Liver (tissue), 9 donors: Measurements from ENCODE around the gene GPR146. TPM values are rescaled to one million over a fixed set of nuclear protein-coding genes. Genes with fewer than 3 reads are reported as not detected.

Source experiments
- DNase-seq: peaks from one replicate; pipeline ENCODE4 v3.0.0-alpha.2; 2017; ENCODE audit warnings: low spot score
- H3K27ac ChIP-seq, 2 donors: one replicate each; pipeline ENCODE4 v1.7.0; 2013; ENCODE audit warnings: inconsistent platforms in 2 of 2, low read length in 2 of 2, control low read depth in 1 of 2, low read depth in 1 of 2, mild to moderate bottlenecking in 1 of 2
- H3K27me3 ChIP-seq, 4 donors: one replicate each; pipeline versions ENCODE4 v1.6.1 to v1.7.0; 2013; ENCODE audit warnings: low read length in 3 of 4, inconsistent platforms in 1 of 4, mild to moderate bottlenecking in 1 of 4, moderate library complexity in 1 of 4; ENCODE audit not compliant: control insufficient read depth in 4 of 4, insufficient read depth in 4 of 4
- H3K36me3 ChIP-seq, 4 donors: one replicate each; pipeline versions ENCODE4 v1.6.1 to v1.7.0; 2013; ENCODE audit warnings: low read length in 3 of 4, mild to moderate bottlenecking in 3 of 4, low read depth in 1 of 4, moderate library complexity in 1 of 4; ENCODE audit not compliant: control insufficient read depth in 4 of 4, insufficient read depth in 3 of 4
- H3K4me1 ChIP-seq, 4 donors: one replicate each; pipeline versions ENCODE4 v1.6.1 to v1.7.0; 2013; ENCODE audit warnings: low read length in 3 of 4, mild to moderate bottlenecking in 3 of 4, moderate library complexity in 1 of 4; ENCODE audit not compliant: control insufficient read depth in 4 of 4, insufficient read depth in 4 of 4
- H3K4me3 ChIP-seq, 3 donors: one replicate each; pipeline versions ENCODE4 v1.6.1 to v1.7.0; 2013; ENCODE audit warnings: low read length in 3 of 3, control low read depth in 1 of 3, low read depth in 1 of 3, mild to moderate bottlenecking in 1 of 3
- H3K9ac ChIP-seq, 2 donors: one replicate each; pipeline ENCODE4 v1.7.0; 2013; ENCODE audit warnings: low read length in 2 of 2, mild to moderate bottlenecking in 2 of 2, moderate library complexity in 2 of 2, control low read depth in 1 of 2, low read depth in 1 of 2
- H3K9me3 ChIP-seq, 4 donors: one replicate each; pipeline versions ENCODE4 v1.6.1 to v1.7.0; 2013; ENCODE audit warnings: low read length in 3 of 4; ENCODE audit not compliant: control insufficient read depth in 4 of 4
- EGR1 ChIP-seq, 2 donors: IDR thresholded peaks; 2 replicates each; pipeline ENCODE4 v1.6.1; 2016 to 2018; ENCODE audit warnings: antibody characterized with exemption in 2 of 2, low read depth in 2 of 2
- FOXA1 ChIP-seq: IDR thresholded peaks from 2 replicates; pipeline ENCODE4 v1.6.1; 2016; ENCODE audit warnings: antibody characterized with exemption
- FOXA2 ChIP-seq: IDR thresholded peaks from 2 replicates; pipeline ENCODE4 v1.6.1; 2016; ENCODE audit warnings: antibody characterized with exemption
- GABPA ChIP-seq, 2 donors: IDR thresholded peaks in 1 of 2; conservative IDR thresholded peaks in 1 of 2; 2 replicates each; pipeline ENCODE4 v1.6.1; 2016; ENCODE audit warnings: antibody characterized with exemption in 2 of 2, mild to moderate bottlenecking in 1 of 2, moderate library complexity in 1 of 2
- HNF4A ChIP-seq, 2 donors: conservative IDR thresholded peaks; 2 replicates each; pipeline ENCODE4 v1.6.1; 2016; ENCODE audit warnings: antibody characterized with exemption in 2 of 2, mild to moderate bottlenecking in 2 of 2
- HNF4G ChIP-seq: IDR thresholded peaks from 2 replicates; pipeline ENCODE4 v1.6.1; 2016; ENCODE audit warnings: antibody characterized with exemption
- JUND ChIP-seq, 2 donors: IDR thresholded peaks; 2 replicates each; pipeline ENCODE4 v1.6.1; 2016; ENCODE audit warnings: antibody characterized with exemption in 2 of 2
- NR2F2 ChIP-seq: IDR thresholded peaks from 2 replicates; pipeline ENCODE4 v1.6.1; 2016; ENCODE audit warnings: antibody characterized with exemption
- RAD21 ChIP-seq, 2 donors: IDR thresholded peaks; 2 replicates each; pipeline ENCODE4 v1.6.1; 2016; ENCODE audit warnings: antibody characterized with exemption in 2 of 2, mild to moderate bottlenecking in 2 of 2
- REST ChIP-seq: IDR thresholded peaks from 2 replicates; pipeline ENCODE4 v1.6.1; 2016; ENCODE audit warnings: antibody characterized with exemption, mild to moderate bottlenecking
- RXRA ChIP-seq, 2 donors: IDR thresholded peaks; 2 replicates each; pipeline ENCODE4 v1.6.1; 2017 to 2018; ENCODE audit warnings: antibody characterized with exemption in 2 of 2, mild to moderate bottlenecking in 1 of 2
- SP1 ChIP-seq: IDR thresholded peaks from 2 replicates; pipeline ENCODE4 v1.6.1; 2018; ENCODE audit warnings: antibody characterized with exemption, mild to moderate bottlenecking
- TAF1 ChIP-seq: conservative IDR thresholded peaks from 2 replicates; pipeline ENCODE4 v1.6.1; 2016; ENCODE audit warnings: antibody characterized with exemption, mild to moderate bottlenecking
- YY1 ChIP-seq: IDR thresholded peaks from 2 replicates; pipeline ENCODE4 v1.6.1; 2016; ENCODE audit warnings: antibody characterized with exemption, mild to moderate bottlenecking
- ZBTB33 ChIP-seq: IDR thresholded peaks from 2 replicates; pipeline ENCODE4 v1.6.1; 2016; ENCODE audit warnings: antibody characterized with exemption
- WGBS: extraction: QIAGEN DNeasy Blood & Tissue Kit; methylation state at CpG from one replicate; pipeline ENCODE4 v1.1.7; 2013; 5-methylcytosine and 5-hydroxymethylcytosine counted together
- polyA plus RNA-seq, 2 donors: library from polyadenylated mRNA; stranded (reverse) in 1 of 2; unstranded in 1 of 2; fragments of 200-250 nt in 1 of 2; fragments of >200 nt in 1 of 2; fragmentation: Nextera tagmentation in 1 of 2; extraction: Ambion mirVana in 1 of 2; gene quantifications; one replicate each; pipeline versions ENCODE4 v1.2.1 to v1.2.3, GENCODE V29; 2013 to 2015
- total RNA-seq, 2 donors: library from RNA; depleted of rRNA; stranded (reverse); fragments of >200 nt; gene quantifications; one replicate each; pipeline ENCODE4 v1.2.3, GENCODE V29; 2014
- TF ChIP-seq, protein P1 (sequence below): IDR thresholded peaks from 2 replicates; pipeline ENCODE4 v1.6.1; 2016; ENCODE audit warnings: antibody characterized with exemption
- TF ChIP-seq, protein P2 (sequence below): fragments of 150-350 bp; IDR thresholded peaks from 2 replicates; pipeline ENCODE4 v1.5.1; 2017; ENCODE audit warnings: improper control_type of control experiment, low read depth, low read length; ENCODE audit not compliant: missing input control
- TF ChIP-seq, protein P3 (sequence below): IDR thresholded peaks from 2 replicates; pipeline ENCODE4 v1.6.1; 2016; ENCODE audit warnings: antibody characterized with exemption
- donor health status: healthy.
- donor health status: healthy.
- donor health status: healthy.
- donor health status: healthy.
- donor health status: healthy.

GPR146 gene
- total and polyA plus RNA-seq, 4 donors, result 15.5 to 33.5 (median 26.7) TPM

- no peaks in the 10 kb centered on the region for H3K9me3 ChIP-seq
- DNase-seq, result no peak
- H3K27ac ChIP-seq, result no peak overlapping the region
- no peaks in the 10 kb centered on the region for H3K27me3 ChIP-seq
- WGBS, result 96% methylated on average over 25 of the region's 25 CpGs
- TF ChIP-seq RXRA (IDR thresholded peaks at IDR 0.05), result no peak
- no peak for TF ChIP-seq ZBTB33
- no peak for TF ChIP-seq NR2F2
- TF ChIP-seq GABPA (IDR thresholded peaks at IDR 0.05 in 1 of 2, conservative IDR thresholded peaks at IDR 0.05 in 1 of 2), result no peak
- no peak for TF ChIP-seq SP1
- TF ChIP-seq FOXA2, result no peak
- TF ChIP-seq, protein P1, sequence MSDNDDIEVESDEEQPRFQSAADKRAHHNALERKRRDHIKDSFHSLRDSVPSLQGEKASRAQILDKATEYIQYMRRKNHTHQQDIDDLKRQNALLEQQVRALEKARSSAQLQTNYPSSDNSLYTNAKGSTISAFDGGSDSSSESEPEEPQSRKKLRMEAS, result no peak
- no peak for TF ChIP-seq FOXA1
- H3K4me3 ChIP-seq, result no peak overlapping the region
- H3K4me1 ChIP-seq, result no peaks in the 10 kb centered on the region
- no peak overlapping the region for H3K9ac ChIP-seq
- peaks cover 0 to 9% (median 0%) of the 10 kb centered on the region in 4 donors for H3K36me3 ChIP-seq
These were observed 22.4 kb upstream of the GPR146 start for GRCh38 chr7:1021931-1022330.

DNA sequence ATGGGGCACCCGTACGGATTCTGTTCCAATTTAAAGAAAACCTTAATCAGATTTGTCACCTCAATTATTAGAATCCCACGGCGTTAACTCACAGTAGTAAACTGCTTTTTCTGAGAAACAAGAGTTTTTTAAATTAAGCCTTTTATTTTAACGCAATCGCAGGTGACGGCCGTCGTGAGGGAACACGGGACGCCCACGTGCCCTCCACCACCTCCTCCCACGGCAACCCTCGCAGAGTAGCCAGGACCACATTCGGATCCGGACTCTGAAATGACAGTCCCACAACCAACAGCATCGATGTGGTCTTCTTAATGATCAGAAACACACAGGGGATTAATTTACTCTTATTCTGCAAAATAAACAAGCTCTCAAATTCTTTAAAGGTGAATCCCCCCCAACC is 22.0 kb upstream of the GPR146 start:
- 97% methylated on average over 17 of the region's 17 CpGs for WGBS
- no peak for TF ChIP-seq FOXA2
- TF ChIP-seq GABPA (IDR thresholded peaks at IDR 0.05 in 1 of 2, conservative IDR thresholded peaks at IDR 0.05 in 1 of 2), result no peak
- TF ChIP-seq RXRA (IDR thresholded peaks at IDR 0.05), result no peak
- TF ChIP-seq, protein P1, result no peak
- no peak for TF ChIP-seq TAF1
- TF ChIP-seq EGR1 (IDR thresholded peaks at IDR 0.05; ENCODE audit: low read depth in 2 of 2), result no peak
- TF ChIP-seq NR2F2, result no peak
- TF ChIP-seq SP1, result no peak
- TF ChIP-seq RAD21 (IDR thresholded peaks at IDR 0.05), result no peak
- no peak for TF ChIP-seq YY1
- TF ChIP-seq REST, result no peak
- TF ChIP-seq, protein P2, sequence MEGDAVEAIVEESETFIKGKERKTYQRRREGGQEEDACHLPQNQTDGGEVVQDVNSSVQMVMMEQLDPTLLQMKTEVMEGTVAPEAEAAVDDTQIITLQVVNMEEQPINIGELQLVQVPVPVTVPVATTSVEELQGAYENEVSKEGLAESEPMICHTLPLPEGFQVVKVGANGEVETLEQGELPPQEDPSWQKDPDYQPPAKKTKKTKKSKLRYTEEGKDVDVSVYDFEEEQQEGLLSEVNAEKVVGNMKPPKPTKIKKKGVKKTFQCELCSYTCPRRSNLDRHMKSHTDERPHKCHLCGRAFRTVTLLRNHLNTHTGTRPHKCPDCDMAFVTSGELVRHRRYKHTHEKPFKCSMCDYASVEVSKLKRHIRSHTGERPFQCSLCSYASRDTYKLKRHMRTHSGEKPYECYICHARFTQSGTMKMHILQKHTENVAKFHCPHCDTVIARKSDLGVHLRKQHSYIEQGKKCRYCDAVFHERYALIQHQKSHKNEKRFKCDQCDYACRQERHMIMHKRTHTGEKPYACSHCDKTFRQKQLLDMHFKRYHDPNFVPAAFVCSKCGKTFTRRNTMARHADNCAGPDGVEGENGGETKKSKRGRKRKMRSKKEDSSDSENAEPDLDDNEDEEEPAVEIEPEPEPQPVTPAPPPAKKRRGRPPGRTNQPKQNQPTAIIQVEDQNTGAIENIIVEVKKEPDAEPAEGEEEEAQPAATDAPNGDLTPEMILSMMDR, result no peak
- TF ChIP-seq, protein P3, sequence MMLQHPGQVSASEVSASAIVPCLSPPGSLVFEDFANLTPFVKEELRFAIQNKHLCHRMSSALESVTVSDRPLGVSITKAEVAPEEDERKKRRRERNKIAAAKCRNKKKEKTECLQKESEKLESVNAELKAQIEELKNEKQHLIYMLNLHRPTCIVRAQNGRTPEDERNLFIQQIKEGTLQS, result no peak
- TF ChIP-seq JUND (IDR thresholded peaks at IDR 0.05), result no peak
- no peak for TF ChIP-seq HNF4G
- no peak for TF ChIP-seq ZBTB33
- no peak for TF ChIP-seq HNF4A (conservative IDR thresholded peaks at IDR 0.05)
- no peak for TF ChIP-seq FOXA1
- H3K9me3 ChIP-seq, result no peaks in the 10 kb centered on the region
- peaks cover 0 to 2% (median 0%) of the 10 kb centered on the region in 4 donors for H3K4me1 ChIP-seq
- H3K9ac ChIP-seq, result no peak overlapping the region
- no peak overlapping the region for H3K27ac ChIP-seq
- H3K36me3 ChIP-seq, result peaks cover 0 to 9% (median 0%) of the 10 kb centered on the region in 4 donors
- H3K27me3 ChIP-seq, result no peaks in the 10 kb centered on the region
- H3K4me3 ChIP-seq, result no peak overlapping the region
- DNase-seq, result no peak
